ENCODE results near the gene C6orf141. TPM values are rescaled to one million over a fixed set of nuclear protein-coding genes. Genes with fewer than 3 reads are reported as not detected.

C6orf141 gene
- total and polyA plus RNA-seq, 2 of the 13 experiments (the other 11 are each of a cell fraction or from before 2014, with no cell fraction given) = 0.07 TPM; not detected in 1

- Histone ChIP-seq H3K4me1 (ENCODE audit: insufficient read depth, low read length) (peaks cover 16% of the 10 kb centered on the region), H3K27ac (ENCODE audit: extremely low read length, insufficient read depth, low read length) (no peak overlapping the region), H2AFZ (ENCODE audit: low read length) (peak overlapping the region; percentile 60), H3K9me3 (ENCODE audit: low read length) (no peaks in the 10 kb centered on the region), H3K79me2 (ENCODE audit: insufficient read depth, low read length) (no peaks in the 10 kb centered on the region), H3K36me3 (replicated peaks in 1 of 2; ENCODE audit: control insufficient read depth in 1 of 2, insufficient read depth in 2 of 2, low read length in 2 of 2) (no peaks in the 10 kb centered on the region), H4K20me1 (ENCODE audit: insufficient read depth, low read length) (no peaks in the 10 kb centered on the region), H3K4me2 (ENCODE audit: low read depth, low read length) (peak overlapping the region; percentile 66), H3K9ac (ENCODE audit: insufficient read depth, low read depth, low read length) (peak overlapping the region; percentile 5; the same call in 1 of the 2 replicates), H3K27me3 (ENCODE audit: control insufficient read depth in 1 of 2, insufficient read depth in 2 of 2, low read length in 2 of 2) (no peaks in the 10 kb centered on the region), H3K4me3 (replicated peaks in 1 of 3; ENCODE audit: insufficient read depth in 1 of 3, low read depth in 2 of 3, low read length in 3 of 3) (peak overlapping the region; percentile 24 to 41 (median 40))
- CTCF ChIA-PET (ENCODE audit: low intra/inter-chr PET ratio, low total read pairs) = interaction anchor here (0.8 to 4.9 kb wide), 13 partner anchors 9 to 317 kb away, joined by 3 to 103 read pairs (median 6); no protein-coding TSS in a partner anchor
- in situ Hi-C loops (cut with HindIII; ENCODE audit: extremely low pct_ligation_motif_present, low pct_unique_long_range_greater_than_20kb) = no loop called here
- FAIRE-seq = peak; percentile 61
- intact Hi-C loops (cut with micrococcal nuclease; ENCODE audit: unreplicated experiment) = loop anchor here (1.0 to 5.0 kb wide), 4 partner anchors 40 to 317 kb away; partner anchors contain the start of genes CENPQ and MMUT
- no TSS peak for BruUV-seq (replicated peaks)
- POLR2A ChIA-PET = no interaction called here
- peak; percentile 98 for ATAC-seq
- WGBS (ENCODE audit: low lambda C conversion rate) = 3% methylated on average over 3 of the region's 3 CpGs
- peak; percentile 72 for DNase-seq (ENCODE audit: low spot score)
- TF ChIP-seq ZNF691 (CRISPR knock-in tag; IDR thresholded peaks at IDR 0.05; ENCODE audit: borderline replicate concordance, low read depth) (no peak), ZMYM4 (CRISPR knock-in tag; IDR thresholded peaks at IDR 0.05) (no peak; the same call in 1 of the 2 replicates), MAZ (IDR thresholded peaks at IDR 0.05; ENCODE audit: borderline replicate concordance, low read depth, low read length) (no peak), MAZ (CRISPR knock-in tag; IDR thresholded peaks at IDR 0.05; ENCODE audit: low read depth) (no peak), GTF2F1 (IDR thresholded peaks at IDR 0.05; ENCODE audit: low read length) (no peak), POLR2G (IDR thresholded peaks at IDR 0.05; ENCODE audit: low read depth, low read length) (no peak), ZFAT (CRISPR knock-in tag; conservative IDR thresholded peaks at IDR 0.05) (peak; percentile 90; the same call in 1 of the 2 replicates), NRL (CRISPR knock-in tag; IDR thresholded peaks at IDR 0.05; ENCODE audit: borderline replicate concordance) (no peak), ZNF687 (CRISPR knock-in tag; IDR thresholded peaks at IDR 0.05) (no peak), ATRX (CRISPR knock-in tag; IDR thresholded peaks at IDR 0.05; ENCODE audit: borderline replicate concordance) (no peak), ZNF124 (CRISPR knock-in tag; IDR thresholded peaks at IDR 0.05) (0 out of 2 replicates have a peak, but pooled peaks have one; percentile 48), NONO (IDR thresholded peaks at IDR 0.05) (no peak), NONO (CRISPR knock-in tag; conservative IDR thresholded peaks at IDR 0.05) (no peak), ZBTB38 (CRISPR knock-in tag; IDR thresholded peaks at IDR 0.05) (no peak), ZNF382 (CRISPR knock-in tag; IDR thresholded peaks at IDR 0.05; ENCODE audit: borderline replicate concordance) (no peak), HDAC6 (IDR thresholded peaks at IDR 0.05; ENCODE audit: low read depth, low read length) (no peak)
- TF ChIP-seq, protein P1, sequence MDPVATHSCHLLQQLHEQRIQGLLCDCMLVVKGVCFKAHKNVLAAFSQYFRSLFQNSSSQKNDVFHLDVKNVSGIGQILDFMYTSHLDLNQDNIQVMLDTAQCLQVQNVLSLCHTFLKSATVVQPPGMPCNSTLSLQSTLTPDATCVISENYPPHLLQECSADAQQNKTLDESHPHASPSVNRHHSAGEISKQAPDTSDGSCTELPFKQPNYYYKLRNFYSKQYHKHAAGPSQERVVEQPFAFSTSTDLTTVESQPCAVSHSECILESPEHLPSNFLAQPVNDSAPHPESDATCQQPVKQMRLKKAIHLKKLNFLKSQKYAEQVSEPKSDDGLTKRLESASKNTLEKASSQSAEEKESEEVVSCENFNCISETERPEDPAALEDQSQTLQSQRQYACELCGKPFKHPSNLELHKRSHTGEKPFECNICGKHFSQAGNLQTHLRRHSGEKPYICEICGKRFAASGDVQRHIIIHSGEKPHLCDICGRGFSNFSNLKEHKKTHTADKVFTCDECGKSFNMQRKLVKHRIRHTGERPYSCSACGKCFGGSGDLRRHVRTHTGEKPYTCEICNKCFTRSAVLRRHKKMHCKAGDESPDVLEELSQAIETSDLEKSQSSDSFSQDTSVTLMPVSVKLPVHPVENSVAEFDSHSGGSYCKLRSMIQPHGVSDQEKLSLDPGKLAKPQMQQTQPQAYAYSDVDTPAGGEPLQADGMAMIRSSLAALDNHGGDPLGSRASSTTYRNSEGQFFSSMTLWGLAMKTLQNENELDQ (CRISPR knock-in tag; IDR thresholded peaks at IDR 0.05; ENCODE audit: borderline replicate concordance) = no peak
Measured at GRCh38 chr6:49531774-49532569, 18.5 kb upstream of the C6orf141 start.

Measured in HepG2 (cell line).